HL-60 (cell line): Measurements from ENCODE around the gene MSI1.
"Not testable (repeated sequence)": the region's sequence is repeated elsewhere in the genome, so short reads cannot be mapped to it uniquely, and the experiment has no call there.

Experiments
- DNase-seq, 2 experiments: peaks; one replicate each; pipeline ENCODE4 v3.0.0-alpha.2; 2010 to 2020; ENCODE audit warnings: low read depth in 1 of 2, low spot score in 1 of 2
- H3K27ac ChIP-seq: fragments of 250-450 bp; sonication (Bioruptor Pico); replicated peaks from 2 replicates; pipeline ENCODE4 v1.5.1; 2020; ENCODE audit warnings: mild to moderate bottlenecking, moderate library complexity
- H3K27me3 ChIP-seq: fragments of 250-450 bp; sonication (Bioruptor Pico); 2 replicates; pipeline ENCODE4 v1.5.1; 2021; ENCODE audit warnings: mild to moderate bottlenecking, moderate library complexity; ENCODE audit not compliant: insufficient read depth, poor library complexity, severe bottlenecking
- H3K4me3 ChIP-seq: replicated peaks from 2 replicates; pipeline ENCODE4 v1.5.1; 2011; ENCODE audit warnings: mild to moderate bottlenecking, control low read depth, low read length; ENCODE audit not compliant: insufficient read depth
- CTCF ChIP-seq: IDR thresholded peaks from one replicate; pipeline ENCODE4 v1.5.1; 2011; ENCODE audit warnings: low read length, control low read depth, inconsistent platforms; ENCODE audit not compliant: insufficient read depth
- GABPA ChIP-seq: IDR thresholded peaks from 2 replicates; pipeline ENCODE4 v1.6.1; 2012; ENCODE audit warnings: low read depth
- POLR2AphosphoS5 ChIP-seq: IDR thresholded peaks from 2 replicates; pipeline ENCODE4 v1.6.1; 2012; ENCODE audit warnings: low read depth
- REST ChIP-seq: IDR thresholded peaks from 2 replicates; pipeline ENCODE4 v1.6.1; 2012; ENCODE audit warnings: low read depth; ENCODE audit not compliant: insufficient replicate concordance
- SPI1 ChIP-seq: IDR thresholded peaks from 2 replicates; pipeline ENCODE4 v1.6.1; 2012; ENCODE audit warnings: low read depth, mild to moderate bottlenecking, borderline replicate concordance

The MSI1 gene

GRCh38 chr12:120339256-120339655 lies 29.7 kb downstream of the MSI1 start:
- Histone ChIP-seq H3K27ac (no peak overlapping the region), H3K27me3 (no peaks in the 10 kb centered on the region), H3K4me3 (no peak overlapping the region)
- DNase-seq: no peak
- TF ChIP-seq GABPA (no peak), SPI1 (no peak), CTCF (no peak), POLR2AphosphoS5 (no peak), REST (no peak)

GRCh38 chr12:120337730-120338129 lies 31.2 kb downstream of the MSI1 start:
- Histone ChIP-seq H3K27ac (no peak overlapping the region), H3K4me3 (no peak overlapping the region), H3K27me3 (no peaks in the 10 kb centered on the region)
- TF ChIP-seq REST: no peak
- TF ChIP-seq POLR2AphosphoS5: no peak
- TF ChIP-seq CTCF: no peak
- no peak for TF ChIP-seq SPI1
- no peak for TF ChIP-seq GABPA
- DNase-seq: no peak

- not testable (repeated sequence) for DNase-seq, H3K4me3 ChIP-seq, H3K27me3 ChIP-seq, H3K27ac ChIP-seq
These were observed 32.6 kb downstream of the MSI1 start for GRCh38 chr12:120336392-120336791.

GRCh38 chr12:120335447-120335846 lies 33.5 kb downstream of the MSI1 start:
- DNase-seq: peak in 1 of 2 experiments; percentile 58
- not testable (repeated sequence) for H3K4me3 ChIP-seq, H3K27me3 ChIP-seq, H3K27ac ChIP-seq
- peak; percentile 50 for TF ChIP-seq CTCF
